Midbrain (tissue), 1 donor: Measurements from ENCODE around the gene NR2F2.

Source experiments
- DNase-seq: peaks from one replicate; lab custom pipeline; 2025; lab: John Stamatoyannopoulos, UW

Gene NR2F2

GRCh38 chr15:96320107-96320506 lies 10.4 kb upstream of the NR2F2 start:
- no peak for DNase-seq

GRCh38 chr15:96320703-96321638 lies 9.5 kb upstream of the NR2F2 start:
- no peak for DNase-seq

DNA sequence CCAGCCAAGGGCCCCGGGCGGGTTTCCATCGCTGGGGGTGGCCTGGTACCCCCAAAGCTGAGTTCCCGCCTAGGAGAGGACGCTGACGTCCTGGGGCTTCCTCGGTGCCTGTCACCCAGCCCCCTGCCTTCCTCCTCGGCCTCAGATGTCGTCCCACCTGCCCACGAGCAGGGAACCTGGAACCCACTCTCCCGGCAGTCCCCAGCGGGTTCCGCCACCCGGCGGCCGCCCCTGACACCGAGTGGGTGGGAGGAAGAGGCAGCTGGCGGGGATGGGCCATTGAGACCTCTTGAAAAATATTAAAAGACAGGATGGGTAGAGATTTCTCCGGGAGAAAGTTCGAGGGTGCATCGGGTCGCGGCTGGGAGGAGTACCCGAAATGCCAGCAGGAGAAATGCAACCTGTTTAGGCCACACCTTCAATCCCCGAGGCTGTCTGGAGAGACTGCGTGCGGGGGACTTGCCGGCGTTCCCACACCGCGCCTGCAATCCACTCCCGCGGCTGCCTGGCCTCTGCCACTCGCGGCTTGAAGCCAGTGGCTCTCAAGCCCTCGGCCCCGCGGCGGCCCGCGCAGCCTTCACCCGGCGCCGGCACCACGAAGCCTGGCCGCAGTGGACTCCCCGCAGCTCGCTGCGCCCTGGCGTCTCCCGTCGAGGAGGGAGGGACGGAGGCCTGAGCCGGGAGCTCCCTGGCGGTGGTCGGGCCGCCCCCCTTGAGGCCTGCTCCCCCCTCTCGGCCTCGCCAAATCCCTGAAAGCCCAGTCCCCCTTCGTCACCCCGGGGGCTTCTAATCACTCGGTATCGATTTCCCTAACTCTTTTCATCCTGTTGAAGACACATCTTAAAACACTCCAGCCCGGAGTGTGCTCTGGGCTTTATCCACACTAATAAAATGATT lies 8.6 kb upstream of the NR2F2 start:
- no peak for DNase-seq

GRCh38 chr15:96322536-96323318 lies 7.8 kb upstream of the NR2F2 start:
- no peak for DNase-seq

GRCh38 chr15:96323319-96324145 lies 7.0 kb upstream of the NR2F2 start:
- DNase-seq, result no peak

GRCh38 chr15:96324192-96324895 lies 6.2 kb upstream of the NR2F2 start:
- DNase-seq, result no peak

DNA sequence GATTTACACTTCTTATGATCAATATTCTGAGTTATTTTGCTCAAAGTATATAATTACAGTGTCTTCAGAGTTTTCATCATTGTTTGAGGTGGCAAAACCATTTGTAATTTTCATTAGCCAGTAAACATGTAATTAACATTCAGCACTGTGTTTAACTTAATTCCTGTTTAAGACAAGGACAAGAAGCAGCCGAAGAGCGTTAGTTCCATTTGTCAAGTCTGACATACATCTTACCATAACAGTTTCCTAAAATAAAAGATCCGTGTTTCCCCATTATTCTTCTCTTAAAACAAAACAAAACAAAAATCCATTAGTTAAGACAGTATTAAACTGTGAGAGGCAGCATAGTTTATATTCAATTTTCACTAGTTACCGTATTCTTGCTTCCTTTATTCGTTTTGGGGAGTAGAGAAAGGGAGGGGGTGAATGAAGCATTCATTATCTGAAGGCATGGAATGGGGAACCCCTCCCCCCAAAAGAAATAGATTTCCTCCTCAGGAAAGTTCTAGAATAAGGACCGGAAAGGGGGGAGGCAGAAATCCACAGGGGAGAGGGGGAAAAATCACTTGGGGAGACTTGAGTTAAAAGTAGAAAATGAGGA lies 5.5 kb upstream of the NR2F2 start:
- DNase-seq, result no peak

DNA sequence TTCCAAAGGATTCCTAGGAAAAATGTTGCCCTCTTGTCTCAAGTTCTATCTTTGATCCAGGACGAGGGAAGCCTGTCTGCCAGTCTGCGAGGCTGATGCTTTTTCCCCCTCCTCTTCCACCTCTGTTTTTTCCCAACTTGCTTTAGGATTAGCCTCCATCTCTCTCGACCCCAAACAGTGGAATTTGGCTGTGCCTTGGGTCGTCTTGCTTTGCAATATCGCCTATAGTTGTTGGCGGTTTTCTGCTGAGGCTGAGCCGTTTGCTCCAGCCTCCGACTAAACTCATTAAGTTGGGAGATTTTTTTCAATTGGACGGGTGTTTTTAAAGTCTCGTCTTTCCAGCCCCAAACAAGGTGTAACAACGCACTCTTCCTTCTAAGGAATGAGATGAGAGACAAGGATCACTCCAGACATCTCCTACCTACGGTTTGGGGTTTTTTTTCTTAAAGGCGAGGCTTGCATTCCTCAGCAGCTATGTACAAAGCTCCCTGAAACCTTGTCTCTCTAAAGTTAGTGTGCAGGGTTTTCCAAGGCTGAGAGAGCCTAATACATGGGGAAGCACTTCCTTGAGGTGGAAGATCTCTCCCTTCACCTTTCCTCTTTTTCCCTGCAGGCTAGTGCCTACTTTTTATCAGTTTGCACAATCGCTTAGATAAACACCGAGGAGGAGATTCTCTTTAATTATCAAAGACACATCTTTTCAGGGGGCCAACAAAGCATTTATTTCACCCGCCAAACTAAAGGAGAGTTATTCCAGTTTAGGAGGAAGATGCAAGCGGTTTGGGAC lies 4.8 kb upstream of the NR2F2 start:
- no peak for DNase-seq

DNA sequence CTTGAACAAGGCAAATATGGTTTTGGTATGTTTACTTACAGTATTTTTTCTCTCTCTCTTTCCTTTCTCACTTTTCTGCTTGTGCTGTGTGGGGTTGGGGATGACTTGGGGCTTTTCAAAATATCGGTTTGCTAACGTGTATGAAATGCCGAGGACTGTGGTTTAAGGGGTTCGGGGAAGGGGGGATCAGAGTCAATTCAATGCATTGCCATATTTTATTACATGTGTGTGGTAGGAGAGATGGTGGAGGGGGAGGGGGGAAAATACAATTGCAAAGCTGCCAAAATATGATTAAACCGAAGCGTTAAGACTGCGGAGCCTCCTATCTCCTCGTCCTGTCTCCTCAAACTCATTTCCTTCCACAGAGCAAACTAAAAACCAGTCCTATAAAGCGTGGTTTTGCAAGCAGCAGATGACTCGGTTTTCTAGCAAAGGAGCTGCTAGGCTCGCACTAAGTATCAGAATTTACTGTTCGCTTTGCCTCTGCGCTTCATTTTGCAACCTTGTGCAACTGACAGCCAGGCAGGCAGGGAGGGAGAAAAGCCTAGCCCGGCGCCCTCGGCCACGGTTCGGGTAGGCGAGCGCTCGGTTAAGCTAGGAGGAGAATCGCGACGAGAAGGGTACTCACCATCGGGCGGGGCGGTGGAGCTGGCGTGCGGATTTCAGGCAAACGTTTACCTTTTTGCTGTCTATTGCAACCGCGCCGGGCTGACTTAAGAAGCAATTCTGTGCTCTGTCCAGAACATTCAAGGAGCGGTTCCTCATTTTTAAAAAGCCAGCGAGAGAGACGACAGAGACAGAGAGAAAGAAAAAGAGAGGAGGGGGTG lies 4.0 kb upstream of the NR2F2 start:
- no peak for DNase-seq

DNA sequence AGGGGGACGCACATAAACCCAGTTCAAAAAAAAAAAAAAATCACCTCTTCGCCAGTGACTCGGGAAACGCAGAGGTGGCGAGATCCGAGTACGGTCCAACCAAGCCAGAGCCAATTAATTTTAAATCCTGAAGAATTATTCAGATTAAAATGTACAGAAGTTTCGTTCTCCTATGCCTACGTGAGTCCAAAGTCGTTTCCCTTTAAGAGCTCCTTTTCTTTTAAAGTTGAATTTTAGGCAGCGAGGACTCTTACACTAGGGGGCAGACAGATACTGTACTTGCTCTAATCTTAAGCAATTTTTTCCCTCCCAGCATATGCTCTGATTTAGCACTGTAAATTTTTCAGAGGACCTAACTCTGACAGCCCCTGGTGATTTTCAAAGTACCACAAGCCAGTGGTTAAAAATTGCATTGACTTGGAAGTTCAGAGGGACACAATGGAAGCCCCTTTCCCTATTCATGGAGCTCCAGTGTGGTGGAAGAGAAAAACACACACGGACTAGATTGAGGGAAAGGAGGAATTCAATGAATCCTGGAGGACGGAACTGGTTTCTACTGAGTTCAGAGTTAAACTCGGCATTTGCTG lies 3.3 kb upstream of the NR2F2 start:
- peak; percentile 61 for DNase-seq

DNA sequence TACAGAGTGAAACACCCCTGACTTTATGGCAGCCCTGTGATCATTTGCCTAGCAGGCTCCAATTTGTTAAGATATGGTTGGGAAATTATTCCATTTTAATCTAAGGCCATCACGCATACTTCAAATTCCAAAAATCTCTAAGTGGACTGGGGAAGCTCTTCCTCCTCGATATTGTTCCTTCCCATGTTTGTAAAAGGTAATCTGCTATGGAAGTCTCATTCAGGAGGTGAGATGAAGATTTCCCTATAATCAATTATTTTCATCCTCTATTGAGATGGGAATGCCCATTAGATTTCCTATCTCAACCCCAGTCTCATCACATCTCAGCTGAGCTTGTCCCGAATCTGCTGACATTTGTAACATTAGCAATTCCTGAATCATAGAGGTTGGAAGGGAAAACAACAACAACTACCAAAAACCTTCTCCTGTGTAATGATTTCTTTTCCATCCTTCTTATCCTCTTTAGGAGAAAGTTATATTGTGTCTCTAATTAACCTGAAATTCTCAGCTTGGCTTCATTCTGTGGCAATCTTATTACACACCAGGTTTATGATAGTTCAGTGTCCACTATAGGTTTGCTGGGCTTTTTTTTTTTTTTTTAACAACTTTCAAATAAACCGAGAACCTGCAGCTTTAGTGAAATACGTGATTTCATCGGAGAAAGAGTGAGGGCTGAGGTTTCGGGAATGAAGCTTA lies 2.2 kb upstream of the NR2F2 start:
- DNase-seq, result no peak

DNA sequence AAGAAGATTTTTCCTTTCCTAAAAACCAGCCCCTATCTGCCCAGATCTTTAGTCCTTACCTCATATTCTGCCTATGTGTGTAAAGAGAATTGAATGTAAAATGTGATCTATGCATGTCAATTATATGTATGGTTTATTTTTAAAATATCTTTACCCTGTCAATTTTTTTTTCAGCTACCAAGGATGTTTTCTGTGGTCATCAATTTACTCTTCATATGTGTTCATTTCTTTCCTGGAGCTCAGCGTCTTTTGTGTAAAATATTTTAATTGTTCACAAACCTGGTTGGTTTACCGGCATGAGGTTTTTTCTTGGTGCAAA lies 1.7 kb upstream of the NR2F2 start:
- no peak for DNase-seq

DNA sequence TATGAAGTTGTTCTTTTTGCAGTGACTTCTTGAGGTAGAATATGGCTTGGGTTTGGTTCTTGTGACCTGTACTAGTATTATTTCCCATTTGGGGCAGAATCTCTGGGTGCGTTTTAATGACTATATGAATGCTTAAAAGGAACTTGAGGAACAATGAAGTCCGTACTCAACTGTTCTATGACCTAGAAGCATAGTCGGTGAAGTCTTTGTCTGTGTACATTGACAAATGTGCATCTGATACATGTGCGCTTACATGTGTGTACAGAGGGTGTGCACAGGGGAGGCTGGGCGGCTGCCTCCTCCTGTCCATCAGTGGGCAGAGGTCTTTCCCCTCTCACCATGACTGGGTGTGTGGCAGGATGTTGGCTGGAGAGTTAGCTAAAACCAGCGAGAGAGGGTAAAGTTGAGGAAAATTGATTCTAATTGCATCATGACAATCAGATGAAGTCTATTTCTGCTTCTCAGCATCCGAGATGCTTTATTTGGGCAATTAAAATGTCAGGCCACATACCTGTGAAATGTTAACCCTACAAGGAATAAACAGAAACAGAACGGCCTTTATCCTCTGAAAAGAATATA lies 1.0 kb upstream of the NR2F2 start:
- DNase-seq, result no peak

- peak; percentile 82 for DNase-seq
These were observed 443 bp upstream of the NR2F2 start for GRCh38 chr15:96330064-96330449.

DNA sequence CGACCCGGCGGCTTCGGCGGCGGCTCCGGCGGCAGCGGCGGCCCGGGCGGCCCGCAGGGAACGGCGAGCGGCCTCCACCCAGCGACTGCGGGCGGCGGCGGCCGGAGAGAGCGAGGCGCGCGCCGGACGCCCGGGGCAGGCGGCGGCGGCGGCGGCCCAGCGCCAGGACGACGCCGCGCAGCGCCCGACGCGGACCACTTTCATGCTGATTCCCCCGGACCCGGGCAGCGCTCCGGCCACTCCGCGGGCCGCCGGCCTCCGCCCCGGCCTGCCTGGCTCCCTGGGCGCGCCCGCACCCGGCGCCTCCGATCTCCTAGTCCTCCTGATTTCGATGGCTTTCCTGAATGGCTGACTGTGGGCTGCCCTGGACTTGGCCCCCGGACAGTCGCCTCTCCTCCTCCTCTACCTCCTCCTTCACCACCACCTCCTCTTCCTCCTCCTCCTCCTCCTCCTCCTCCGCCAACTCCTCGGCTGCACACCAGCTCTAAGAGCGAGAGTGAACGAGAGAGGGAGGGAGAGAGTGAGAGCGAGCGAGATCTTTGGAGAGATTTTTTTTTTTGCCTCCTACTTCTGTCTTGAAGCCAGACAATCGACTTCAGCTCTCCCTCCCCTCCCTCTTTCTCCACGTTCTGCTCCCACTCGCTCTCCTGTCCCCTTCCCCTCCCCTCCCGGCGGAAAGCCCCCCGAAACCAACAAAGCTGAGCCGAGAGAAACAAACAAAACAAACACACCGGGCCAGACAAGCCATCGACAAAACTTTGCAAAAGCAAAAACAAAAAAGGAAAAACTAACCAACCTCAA lies 844 bp downstream of the NR2F2 start:
- DNase-seq, result no peak

GRCh38 chr15:96331945-96332636 lies 1.6 kb downstream of the NR2F2 start:
- DNase-seq, result no peak
